Spleen (tissue), 11 donors: Measurements from ENCODE around the gene NFIA. TPM values are rescaled to one million over a fixed set of nuclear protein-coding genes. Genes with fewer than 3 reads are reported as not detected.
"Not testable (repeated sequence)": the region's sequence is repeated elsewhere in the genome, so short reads cannot be mapped to it uniquely, and the experiment has no call there.

Experiments used
- DNase-seq: peaks from one replicate; pipeline ENCODE4 v3.0.0-alpha.2; 2020
- H3K27ac ChIP-seq, 8 donors: fragments of 200-600 bp; sonication (generic) in 7 of 8; 1 replicate in 4 of 8; 2 replicates in 4 of 8; pipeline versions ENCODE4 v1.5.0 to v1.8.0; 2016 to 2021; ENCODE audit warnings: inconsistent platforms in 4 of 8, mild to moderate bottlenecking in 4 of 8, moderate library complexity in 1 of 8
- H3K27me3 ChIP-seq, 7 donors: fragments of 200-600 bp; sonication (generic) in 6 of 7; replicated peaks in 1 of 7; 1 replicate in 4 of 7; 2 replicates in 3 of 7; pipeline versions ENCODE4 v1.5.0 to v1.8.0; 2016 to 2021; ENCODE audit warnings: inconsistent platforms in 3 of 7, mild to moderate bottlenecking in 1 of 7
- H3K36me3 ChIP-seq, 6 donors: fragments of 200-600 bp; sonication (generic) in 5 of 6; 1 replicate in 4 of 6; 2 replicates in 2 of 6; pipeline versions ENCODE4 v1.5.0 to v1.8.0; 2016 to 2021; ENCODE audit warnings: inconsistent platforms in 2 of 6
- H3K4me1 ChIP-seq, 6 donors: fragments of 200-600 bp; sonication (generic) in 5 of 6; 1 replicate in 3 of 6; 2 replicates in 3 of 6; pipeline versions ENCODE4 v1.5.0 to v1.8.0; 2016 to 2021; ENCODE audit warnings: inconsistent platforms in 3 of 6
- H3K4me3 ChIP-seq, 8 donors: fragments of 200-600 bp; sonication (generic) in 7 of 8; 1 replicate in 4 of 8; 2 replicates in 4 of 8; pipeline versions ENCODE4 v1.5.0 to v1.8.0; 2016 to 2021; ENCODE audit warnings: inconsistent platforms in 4 of 8, mild to moderate bottlenecking in 4 of 8, moderate library complexity in 2 of 8
- H3K9me3 ChIP-seq, 8 donors: fragments of 200-600 bp; sonication (generic) in 7 of 8; 1 replicate in 4 of 8; 2 replicates in 4 of 8; pipeline versions ENCODE4 v1.5.0 to v1.8.0; 2016 to 2021; ENCODE audit warnings: inconsistent platforms in 4 of 8
- POLR2A ChIP-seq, 3 donors: fragments of 450-650 bp; IDR thresholded peaks; one replicate each; pipeline ENCODE4 v1.5.1; 2017; ENCODE audit warnings: antibody characterized with exemption in 3 of 3, mild to moderate bottlenecking in 1 of 3
- POLR2AphosphoS5 ChIP-seq, 3 donors: sonication (generic); formaldehyde crosslinking; IDR thresholded peaks; one replicate each; pipeline ENCODE4 v1.5.1; 2017; ENCODE audit warnings: antibody characterized with exemption in 3 of 3
- WGBS, 5 donors: extraction: QIAGEN DNeasy Blood & Tissue Kit in 3 of 5; methylation state at CpG; one replicate each; pipeline versions ENCODE4 v1.1.5 to v1.1.7; 2013 to 2018; 5-methylcytosine and 5-hydroxymethylcytosine counted together
- intact Hi-C: fragments of 100-400 bp; cut with DNase I; formaldehyde crosslinking; loops from one replicate; pipeline ENCODE4 v1.15.0; 2023; ENCODE audit warnings: low total_unique reads
- polyA plus RNA-seq, 3 donors: library from polyadenylated mRNA; stranded (reverse); fragments of 200-250 nt; gene quantifications; one replicate each; pipeline ENCODE4 v1.2.1, GENCODE V29; 2013
- total RNA-seq, 7 donors: library from RNA; depleted of rRNA in 3 of 7; stranded (reverse); fragments of >200 nt in 3 of 7; fragmentation: NEBNext Ultra II Directional in 4 of 7; extraction: Animal tissue kit (Norgen Biotek cat#: 25700) in 4 of 7; gene quantifications; one replicate each; pipeline versions ENCODE4 v1.1.0 to v1.2.1, GENCODE V29; 2016 to 2021
- TF ChIP-seq, protein P1 (sequence below), 11 experiments: fragments of 200-600 bp in 7 of 11; fragments of 450-650 bp in 4 of 11; sonication (generic) in 4 of 11; IDR thresholded peaks in 8 of 11; conservative IDR thresholded peaks in 3 of 11; 1 replicate in 7 of 11; 2 replicates in 4 of 11; pipeline versions ENCODE4 v1.4.0 to v1.8.0; 2016 to 2021; ENCODE audit warnings: antibody characterized with exemption in 11 of 11, inconsistent platforms in 4 of 11, mild to moderate bottlenecking in 1 of 11
- donor health status: healthy with polysubstance abuse.
- donor health status: DM: no; HTN: no; CAD: no; lungs with moderate emphysema.
- donor health status: DM: no; HTN: no; CAD: no.
- donor health status: Bipolar disorder and iron deficiency.
- donor health status: healthy.
- donor health status: DM: no; HTN: no; CAD: no.
- donor health status: DM: yes; HTN: yes; CAD: no.

NFIA gene
- total and polyA plus RNA-seq, 10 donors: 3.1 to 76.8 (median 35.5) TPM

DNA sequence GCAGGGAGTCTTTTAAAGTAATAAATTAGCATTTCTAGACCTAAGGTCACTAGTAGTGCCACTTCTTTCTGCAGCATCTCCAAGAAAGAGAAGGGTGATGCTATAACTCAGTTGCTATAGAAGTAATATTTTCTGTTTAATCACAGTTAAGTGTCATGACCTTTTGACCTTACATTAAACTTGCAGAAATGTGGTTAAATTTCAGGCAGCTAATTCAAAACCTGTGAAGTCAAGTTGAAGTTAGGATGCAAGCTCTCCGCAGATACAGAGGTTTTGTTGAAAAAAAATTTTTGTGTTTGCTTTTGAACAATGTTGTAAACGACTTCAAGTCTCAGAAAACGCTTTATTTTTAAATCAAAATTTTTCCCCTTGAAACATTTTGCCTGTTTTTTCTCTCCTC lies 193.9 kb downstream of the NFIA start:
- WGBS, 5 donors: 76 to 92% (median 88%) methylated on average over 3 of the region's 3 CpGs
- H3K27ac ChIP-seq: no peak overlapping the region
- H3K9me3 ChIP-seq: no peaks in the 10 kb centered on the region
- intact Hi-C loops: no loop called here
- H3K4me1 ChIP-seq: peaks cover 0 to 3% (median 0%) of the 10 kb centered on the region in 6 donors
- H3K27me3 ChIP-seq: no peaks in the 10 kb centered on the region
- no peak for TF ChIP-seq POLR2AphosphoS5 (IDR thresholded peaks at IDR 0.05)
- H3K36me3 ChIP-seq: no peaks in the 10 kb centered on the region
- no peak overlapping the region for H3K4me3 ChIP-seq
- no peak for DNase-seq

DNA sequence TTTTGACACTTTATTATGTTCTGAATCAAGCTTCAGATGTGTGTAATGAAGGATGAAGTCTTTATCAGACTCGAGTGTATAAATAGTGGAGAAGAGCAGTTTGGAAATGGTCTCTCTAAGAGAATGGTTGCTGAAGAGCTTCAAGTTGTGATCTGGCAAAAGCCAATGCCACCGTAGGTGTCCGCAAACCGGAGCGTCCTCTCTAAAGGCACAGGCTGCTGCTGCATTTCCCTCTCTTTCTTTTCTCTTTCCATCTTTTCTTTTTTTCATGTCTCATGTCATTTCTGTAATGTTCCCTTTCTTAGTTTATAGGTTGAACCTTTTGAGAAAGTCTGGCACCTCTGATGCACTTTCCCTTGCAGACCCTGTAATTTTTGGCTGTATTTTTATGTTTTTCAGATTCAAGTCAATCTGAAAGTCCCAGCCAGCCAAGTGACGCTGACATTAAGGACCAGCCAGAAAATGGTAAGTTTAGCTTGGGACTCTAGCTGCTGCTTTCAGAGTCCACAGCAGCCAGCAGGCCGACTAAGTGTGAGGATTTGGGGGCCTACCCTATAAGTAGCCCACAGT lies 194.8 kb downstream of the NFIA start:
- DNase-seq: no peak
- 80 to 90% (median 86%) methylated on average over 7 of the region's 7 CpGs for WGBS, 5 donors
- peaks cover 0 to 3% (median 0%) of the 10 kb centered on the region in 6 donors for H3K4me1 ChIP-seq
- no peak overlapping the region for H3K27ac ChIP-seq
- H3K4me3 ChIP-seq: no peak overlapping the region
- no peaks in the 10 kb centered on the region for H3K27me3 ChIP-seq
- TF ChIP-seq, protein P1, sequence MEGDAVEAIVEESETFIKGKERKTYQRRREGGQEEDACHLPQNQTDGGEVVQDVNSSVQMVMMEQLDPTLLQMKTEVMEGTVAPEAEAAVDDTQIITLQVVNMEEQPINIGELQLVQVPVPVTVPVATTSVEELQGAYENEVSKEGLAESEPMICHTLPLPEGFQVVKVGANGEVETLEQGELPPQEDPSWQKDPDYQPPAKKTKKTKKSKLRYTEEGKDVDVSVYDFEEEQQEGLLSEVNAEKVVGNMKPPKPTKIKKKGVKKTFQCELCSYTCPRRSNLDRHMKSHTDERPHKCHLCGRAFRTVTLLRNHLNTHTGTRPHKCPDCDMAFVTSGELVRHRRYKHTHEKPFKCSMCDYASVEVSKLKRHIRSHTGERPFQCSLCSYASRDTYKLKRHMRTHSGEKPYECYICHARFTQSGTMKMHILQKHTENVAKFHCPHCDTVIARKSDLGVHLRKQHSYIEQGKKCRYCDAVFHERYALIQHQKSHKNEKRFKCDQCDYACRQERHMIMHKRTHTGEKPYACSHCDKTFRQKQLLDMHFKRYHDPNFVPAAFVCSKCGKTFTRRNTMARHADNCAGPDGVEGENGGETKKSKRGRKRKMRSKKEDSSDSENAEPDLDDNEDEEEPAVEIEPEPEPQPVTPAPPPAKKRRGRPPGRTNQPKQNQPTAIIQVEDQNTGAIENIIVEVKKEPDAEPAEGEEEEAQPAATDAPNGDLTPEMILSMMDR (IDR thresholded peaks at IDR 0.05 in 8 of 11, conservative IDR thresholded peaks at IDR 0.05 in 3 of 11): no peak
- TF ChIP-seq POLR2A (IDR thresholded peaks at IDR 0.05) (no peak), POLR2AphosphoS5 (IDR thresholded peaks at IDR 0.05) (no peak)
- no peaks in the 10 kb centered on the region for H3K36me3 ChIP-seq
- H3K9me3 ChIP-seq: no peaks in the 10 kb centered on the region
- intact Hi-C loops: no loop called here

DNA sequence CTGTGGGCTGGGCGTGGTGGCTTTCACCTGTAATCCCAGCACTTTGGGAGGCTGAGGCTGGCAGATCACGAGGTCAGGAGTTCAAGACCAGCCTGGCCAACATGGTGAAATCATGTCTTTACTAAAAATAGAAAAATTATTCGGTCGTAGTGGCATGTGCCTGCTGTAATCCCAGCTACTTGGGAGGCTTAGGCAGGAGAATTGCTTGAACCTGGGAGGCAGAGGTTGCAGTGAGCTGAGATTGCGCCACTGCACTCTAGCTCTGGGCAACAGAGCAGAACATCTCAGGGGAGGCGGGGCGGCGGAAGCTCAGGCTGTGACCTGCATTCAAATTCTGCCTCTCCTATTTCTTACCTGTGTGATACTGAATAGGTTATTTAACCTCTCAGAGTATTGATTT lies 196.1 kb downstream of the NFIA start:
- H3K27me3 ChIP-seq, H3K36me3 ChIP-seq, H3K9me3 ChIP-seq, DNase-seq, H3K27ac ChIP-seq, H3K4me3 ChIP-seq, H3K4me1 ChIP-seq, intact Hi-C loops: not testable (repeated sequence)
- 87 to 96% (median 90%) methylated on average over 8 of the region's 8 CpGs for WGBS, 5 donors

DNA sequence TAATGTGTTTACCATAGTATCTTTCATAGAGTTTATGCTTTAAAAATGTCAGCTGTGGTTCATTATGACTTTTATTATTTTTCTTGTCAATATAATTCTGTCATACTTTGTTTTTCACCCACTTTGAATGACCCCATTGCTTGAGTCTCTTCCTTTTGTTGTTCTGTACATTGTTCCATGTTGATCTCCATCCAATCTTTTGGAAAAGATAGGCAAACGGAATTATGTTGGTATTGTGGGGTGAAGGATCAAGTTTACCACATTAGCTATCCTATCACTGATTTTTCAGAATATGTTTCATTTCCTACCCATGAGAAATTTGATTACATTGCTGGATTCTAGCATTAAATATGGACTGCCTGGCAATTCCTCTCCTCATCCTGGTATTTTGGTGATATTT lies 196.6 kb downstream of the NFIA start:
- 68 to 93% (median 74%) methylated on average over 1 of the region's 1 CpG for WGBS, 5 donors
- peaks cover 0 to 3% (median 0%) of the 10 kb centered on the region in 6 donors for H3K4me1 ChIP-seq
- no peak overlapping the region for H3K4me3 ChIP-seq
- H3K36me3 ChIP-seq: no peaks in the 10 kb centered on the region
- TF ChIP-seq POLR2A (IDR thresholded peaks at IDR 0.05) (no peak), POLR2AphosphoS5 (IDR thresholded peaks at IDR 0.05) (no peak)
- TF ChIP-seq, protein P1 (IDR thresholded peaks at IDR 0.05 in 8 of 11, conservative IDR thresholded peaks at IDR 0.05 in 3 of 11): no peak
- no peaks in the 10 kb centered on the region for H3K27me3 ChIP-seq
- H3K27ac ChIP-seq: no peak overlapping the region
- no peaks in the 10 kb centered on the region for H3K9me3 ChIP-seq
- no peak for DNase-seq
- intact Hi-C loops: no loop called here

DNA sequence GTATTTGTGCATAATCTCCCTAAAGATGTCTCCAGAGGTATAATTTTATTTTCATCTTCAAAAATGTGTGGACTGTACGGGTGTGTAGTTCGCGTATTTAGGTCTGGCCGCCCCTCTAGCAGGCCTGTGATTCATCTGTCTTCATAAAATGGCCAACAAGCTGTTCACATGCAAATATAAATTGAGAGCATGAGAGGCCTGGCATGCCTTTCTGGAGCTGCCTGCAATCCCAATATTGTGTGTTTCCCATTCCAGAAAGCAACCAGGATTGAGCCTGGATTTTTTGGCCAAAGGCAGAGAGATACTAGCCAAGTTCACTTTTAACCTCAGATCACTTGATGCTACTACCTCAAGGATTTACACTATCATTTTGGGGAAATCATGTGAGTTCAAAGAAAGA lies 197.2 kb downstream of the NFIA start:
- intact Hi-C loops: no loop called here
- peaks cover 0 to 3% (median 0%) of the 10 kb centered on the region in 6 donors for H3K4me1 ChIP-seq

More for the DNA sequence above, 197.2 kb downstream of the NFIA start:
- TF ChIP-seq, protein P1 (IDR thresholded peaks at IDR 0.05 in 8 of 11, conservative IDR thresholded peaks at IDR 0.05 in 3 of 11): no peak
- TF ChIP-seq POLR2AphosphoS5 (IDR thresholded peaks at IDR 0.05) (no peak), POLR2A (IDR thresholded peaks at IDR 0.05) (no peak)
- DNase-seq: no peak
- WGBS, 5 donors: 81 to 94% (median 89%) methylated on average over 4 of the region's 4 CpGs
- no peaks in the 10 kb centered on the region for H3K36me3 ChIP-seq
- no peak overlapping the region for H3K27ac ChIP-seq
- no peaks in the 10 kb centered on the region for H3K9me3 ChIP-seq
- no peak overlapping the region for H3K4me3 ChIP-seq
- H3K27me3 ChIP-seq: no peaks in the 10 kb centered on the region
